ENCODE measurements around the gene DNM3.

Gene DNM3

DNA sequence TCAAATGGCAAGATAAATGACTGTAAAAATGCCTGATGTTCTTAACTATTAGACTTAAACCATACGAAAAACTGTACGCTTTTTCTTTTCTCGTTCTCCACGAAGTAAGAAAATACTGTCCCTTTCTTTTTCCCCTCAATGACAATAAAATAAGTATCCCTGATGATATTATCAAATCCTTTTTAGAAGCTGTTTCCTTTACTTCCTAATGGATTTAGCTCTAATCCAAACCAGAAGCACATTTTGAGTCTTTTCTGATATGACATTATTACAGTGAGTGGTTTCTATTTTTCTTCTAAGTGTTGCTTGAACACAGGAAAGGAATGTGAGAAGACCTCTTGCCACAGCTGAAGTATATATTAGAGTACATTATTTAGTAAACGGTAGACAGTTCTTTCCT, 32.4 kb downstream of the DNM3 start:
- DNase-seq = no peak

DNA sequence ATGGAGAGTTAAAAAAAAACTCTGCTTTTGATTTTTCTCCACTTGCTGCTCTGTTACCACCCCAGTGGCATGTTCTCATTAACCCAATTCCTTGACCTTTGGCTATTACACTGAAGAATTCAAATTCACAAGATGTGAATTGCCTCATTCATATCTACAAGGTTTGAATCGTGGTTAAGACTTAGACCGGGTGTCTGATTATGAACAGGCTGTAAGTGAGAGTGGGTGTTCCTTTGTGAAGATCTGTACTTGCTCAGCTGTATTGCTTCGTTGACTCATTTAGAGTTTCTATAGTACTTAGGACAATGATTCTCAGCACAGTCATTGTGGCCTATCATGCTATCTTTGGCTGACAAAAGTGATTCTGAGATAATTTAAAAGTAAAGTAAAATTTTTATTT, 36.4 kb downstream of the DNM3 start:
- DNase-seq = no peak

DNA sequence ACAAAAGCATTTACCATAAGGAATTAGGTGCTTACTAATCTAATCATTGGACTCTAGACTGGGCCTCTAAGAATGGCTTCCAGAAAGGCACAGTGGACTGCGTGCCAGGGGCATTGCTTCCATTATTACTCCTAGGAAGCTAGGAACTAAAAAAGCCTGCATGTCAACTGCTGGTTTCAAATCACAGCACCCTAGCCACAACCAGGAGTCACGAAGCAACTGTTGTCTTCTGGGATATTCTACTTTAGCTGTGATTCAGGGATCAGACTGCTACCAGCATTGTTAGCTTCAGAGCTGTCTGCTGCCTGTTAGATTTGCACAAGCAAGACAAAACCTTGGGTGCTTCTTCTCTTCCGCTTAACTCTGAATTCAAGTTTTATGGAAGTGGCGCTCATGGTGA, 38.3 kb downstream of the DNM3 start:
- DNase-seq = no peak

GRCh38 chr1:171881442-171881841, 40.1 kb downstream of the DNM3 start:
- DNase-seq = no peak

GRCh38 chr1:171883849-171884248, 42.6 kb downstream of the DNM3 start:
- no peak for DNase-seq

DNA sequence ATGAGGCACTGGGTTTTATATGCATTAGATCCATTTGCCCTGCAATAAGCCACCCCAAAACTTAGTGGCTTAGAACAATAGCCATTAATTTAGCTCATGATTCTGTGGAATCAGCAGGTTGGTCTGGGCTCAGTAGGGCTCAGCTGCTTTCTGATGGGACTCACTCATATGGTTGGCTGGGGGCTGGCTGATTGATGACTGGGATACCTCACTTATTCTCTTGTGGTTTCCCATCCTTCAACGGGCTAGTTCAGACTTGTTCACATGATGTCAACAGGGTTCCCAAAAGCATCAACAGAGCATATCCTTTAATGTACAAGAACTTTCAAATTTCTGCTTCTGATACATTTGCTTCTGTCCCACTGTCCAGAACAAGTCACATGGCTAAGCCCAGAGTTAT, 43.2 kb downstream of the DNM3 start:
- DNase-seq = no peak

GRCh38 chr1:171890131-171890530, 48.8 kb downstream of the DNM3 start:
- no peak for DNase-seq

DNA sequence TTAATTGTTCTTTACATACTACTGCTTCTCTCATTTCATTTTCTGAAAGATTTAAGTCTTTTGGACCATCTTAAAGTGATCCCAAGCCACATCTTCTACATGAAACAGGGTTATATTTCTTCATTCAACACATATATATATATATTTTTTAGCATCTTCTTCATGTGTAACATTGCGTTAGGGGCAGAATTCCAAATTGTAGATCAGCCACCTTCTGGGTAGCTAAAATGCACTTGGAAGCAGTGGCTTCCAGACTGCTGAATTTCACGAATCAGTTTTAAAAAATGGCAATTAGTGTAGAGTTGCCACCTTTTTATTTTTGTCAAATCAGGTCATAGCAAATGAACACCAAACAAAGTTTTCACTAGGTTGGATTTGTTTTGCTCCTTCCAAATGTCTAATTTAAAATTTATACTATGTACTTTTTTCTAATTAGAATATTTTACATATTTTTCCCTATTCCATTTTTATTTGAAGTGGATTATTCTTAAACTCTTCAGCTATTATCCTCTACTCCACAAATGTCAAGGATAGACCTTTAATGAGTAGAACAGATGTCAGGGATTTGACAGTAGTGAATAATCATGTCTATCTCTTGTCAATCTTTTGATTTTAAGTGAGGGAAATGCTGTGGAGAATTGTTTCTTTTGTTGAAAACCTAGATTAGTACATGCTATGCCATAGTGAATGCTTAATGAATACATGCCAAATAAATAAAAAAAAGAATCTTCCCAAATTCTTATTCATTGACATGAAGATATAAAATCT, 55.8 kb downstream of the DNM3 start:
- DNase-seq = no peak

GRCh38 chr1:171898941-171899340, 57.6 kb downstream of the DNM3 start:
- DNase-seq = peak; percentile 62

- no peak for DNase-seq
Measured at GRCh38 chr1:171899838-171900237, 58.5 kb downstream of the DNM3 start.

- DNase-seq = no peak
Measured at GRCh38 chr1:171901245-171901644, 59.9 kb downstream of the DNM3 start.

DNA sequence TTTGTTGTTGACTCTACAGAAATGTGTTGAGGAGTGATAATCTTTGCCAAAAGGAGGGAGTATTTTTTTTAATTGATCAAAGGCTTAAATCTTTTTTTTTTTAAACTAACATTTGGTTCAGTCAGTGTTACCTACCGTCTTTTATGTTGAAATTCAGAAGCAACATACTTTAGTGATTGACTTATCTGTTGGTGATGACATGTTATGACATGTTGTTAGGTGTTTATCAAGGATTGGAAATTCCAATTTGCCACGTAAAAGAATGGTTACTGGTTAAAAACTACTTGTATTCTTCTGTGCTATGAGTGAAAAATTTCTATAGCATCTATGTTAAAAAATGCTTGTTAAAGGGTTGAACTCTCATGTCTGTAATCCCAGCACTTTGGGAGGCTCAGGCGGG, 61.2 kb downstream of the DNM3 start:
- DNase-seq = no peak

DNA sequence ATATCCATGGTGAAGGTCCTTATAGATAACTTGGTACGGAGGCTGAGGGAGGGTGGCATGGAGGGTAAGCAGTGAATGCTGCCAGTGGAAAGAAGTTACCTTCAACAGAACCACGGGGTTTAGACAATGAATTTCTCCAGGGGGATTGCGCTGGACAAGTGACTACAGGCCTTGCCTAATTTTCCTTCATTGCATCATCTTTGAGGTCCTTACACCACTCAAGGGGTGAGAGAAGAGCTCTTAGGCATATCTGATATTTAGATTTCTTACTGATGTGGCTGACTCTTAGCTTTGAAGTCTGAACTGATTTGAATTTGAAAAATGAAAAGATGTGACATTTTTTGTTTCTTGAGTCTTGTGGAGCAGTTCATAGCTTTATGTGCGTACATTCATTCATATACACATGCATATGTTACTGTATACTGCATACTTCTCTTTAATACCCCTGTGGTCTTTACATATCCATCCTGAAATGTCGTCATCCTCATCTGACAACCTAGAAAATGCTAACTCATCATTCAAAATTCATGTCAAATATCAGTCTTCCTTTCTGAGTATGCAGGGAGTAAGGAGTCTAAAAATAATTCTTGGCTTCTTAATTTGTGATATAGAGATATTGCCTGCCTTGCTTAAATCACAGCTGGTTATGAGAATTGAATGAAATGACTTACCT, 63.6 kb downstream of the DNM3 start:
- DNase-seq = no peak

DNA sequence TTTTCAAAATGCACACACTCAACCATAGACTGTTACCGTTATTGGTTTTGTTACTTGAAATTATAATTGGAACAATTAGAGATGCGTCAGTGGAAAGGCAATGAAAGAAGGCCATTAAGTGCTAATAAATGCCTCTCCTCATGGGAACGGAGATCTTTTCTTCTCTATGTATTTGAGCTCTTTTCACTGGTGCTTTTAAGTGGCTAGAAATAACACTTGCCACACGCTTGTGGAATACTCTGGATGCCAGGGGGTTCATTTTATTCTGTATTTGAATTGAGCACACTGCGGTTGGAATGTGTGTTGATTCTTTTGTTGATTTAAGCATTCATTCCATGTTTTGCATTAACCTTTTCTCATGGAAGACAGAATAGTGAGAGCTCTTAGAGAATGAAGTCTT, 68.4 kb downstream of the DNM3 start:
- DNase-seq = no peak

DNA sequence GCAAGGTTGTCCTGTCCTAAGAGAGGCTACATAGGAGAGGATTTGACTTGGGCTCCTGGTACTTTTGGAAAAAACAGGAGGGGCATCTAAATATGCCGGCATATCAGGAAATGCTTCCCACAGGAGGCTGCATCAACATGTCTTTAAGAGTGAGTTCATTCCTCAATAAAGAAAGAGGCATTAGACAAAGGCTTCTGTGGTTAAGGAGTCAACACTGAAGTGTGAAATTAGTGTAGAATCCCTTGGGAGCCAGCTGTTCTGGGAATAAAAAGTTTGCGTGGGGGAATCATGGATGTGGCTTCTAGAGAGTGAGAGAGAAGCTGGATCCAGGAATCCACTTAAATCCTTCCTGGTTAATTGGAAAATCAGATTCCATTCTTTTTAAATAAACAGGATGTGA, 69.5 kb downstream of the DNM3 start:
- DNase-seq = no peak

DNA sequence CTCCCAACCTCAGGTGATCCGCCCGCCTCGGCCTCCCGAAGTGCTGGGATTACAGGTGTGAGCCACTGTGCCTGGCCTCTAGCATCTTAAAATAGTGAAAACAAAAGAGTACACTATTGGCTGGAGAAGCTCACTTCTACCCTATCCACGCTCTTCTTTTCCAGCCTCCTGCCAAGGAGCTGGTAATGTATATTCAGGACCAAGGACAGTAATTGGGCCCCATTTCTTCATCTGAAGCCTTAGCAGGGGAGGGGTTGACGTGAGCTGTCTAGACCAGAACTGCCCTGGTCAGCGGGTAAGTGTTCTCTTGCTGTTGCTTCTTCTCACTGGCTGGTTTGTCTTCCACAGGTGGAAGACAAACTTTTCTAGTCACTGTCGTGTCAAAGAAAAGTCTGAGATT, 70.2 kb downstream of the DNM3 start:
- no peak for DNase-seq

GRCh38 chr1:171912509-171913175, 71.3 kb downstream of the DNM3 start:
- DNase-seq = no peak

DNA sequence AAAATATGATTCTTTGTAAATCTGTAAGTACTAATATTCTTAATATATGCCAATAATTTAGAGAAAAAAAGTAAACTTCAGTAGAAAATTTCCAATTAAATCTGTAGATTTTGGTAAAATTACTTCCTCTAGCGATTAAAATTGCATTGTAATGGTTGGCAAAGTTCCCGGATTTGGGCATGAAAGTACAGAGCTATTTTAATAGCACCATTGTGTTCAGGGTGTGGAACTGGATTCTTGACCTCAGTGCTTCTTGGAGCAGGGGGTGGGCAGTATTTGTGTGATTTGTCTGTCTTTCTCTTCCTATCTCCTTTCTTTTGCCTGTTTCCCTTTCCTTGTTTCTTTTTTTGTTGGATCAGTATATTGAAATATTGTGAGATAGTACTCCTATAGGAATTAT, 72.1 kb downstream of the DNM3 start:
- peak; percentile 19 for DNase-seq

DNA sequence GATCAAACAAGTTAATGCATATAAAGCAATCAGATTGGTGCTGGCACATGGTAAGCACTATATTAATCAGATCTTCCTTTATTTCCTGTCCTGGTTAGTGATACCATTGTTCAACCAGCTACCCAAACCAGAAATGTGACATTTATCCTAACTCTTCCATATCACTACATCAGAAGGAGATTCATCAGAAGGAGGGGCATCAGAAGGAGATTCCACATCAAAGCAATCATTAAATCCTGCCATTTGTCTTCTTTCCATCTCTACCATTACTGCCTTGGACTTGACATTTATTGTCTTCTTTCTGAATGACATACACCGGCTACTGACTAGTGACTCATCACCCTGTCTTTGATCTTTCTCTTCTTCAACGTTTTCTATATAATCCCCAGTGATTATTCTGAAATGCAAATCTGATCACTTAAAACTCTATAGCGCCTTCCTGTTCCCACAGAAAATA, 75.0 kb downstream of the DNM3 start:
- no peak for DNase-seq

GRCh38 chr1:171917331-171917730, 76.0 kb downstream of the DNM3 start:
- no peak for DNase-seq

- no peak for DNase-seq
Measured at GRCh38 chr1:171919891-171920887, 78.9 kb downstream of the DNM3 start.

GRCh38 chr1:171922999-171923398, 81.7 kb downstream of the DNM3 start:
- no peak for DNase-seq

GRCh38 chr1:171929121-171929520, 87.8 kb downstream of the DNM3 start:
- DNase-seq = no peak

Data from NCI-H69 (cell line).